ENCODE measurements around the gene RALGPS1.

- no peak for TF ChIP-seq CTCF (IDR thresholded peaks at IDR 0.05)
- TF ChIP-seq POLR2A (IDR thresholded peaks at IDR 0.05) = no peak
- TF ChIP-seq POLR2AphosphoS5 (IDR thresholded peaks at IDR 0.05) = no peak
Measured at GRCh38 chr9:127099664-127100063, 185.1 kb downstream of the RALGPS1 start.
